Testis (tissue), 2 donors: Measurements from ENCODE around the gene ADD3.

Source experiments
- CTCF ChIP-seq, 3 experiments: fragments of 450-650 bp in 2 of 3; fragments of 200-600 bp in 1 of 3; sonication (generic) in 1 of 3; IDR thresholded peaks; one replicate each; pipeline ENCODE4 v1.5.1; 2016 to 2019; ENCODE audit warnings: antibody characterized with exemption in 3 of 3, mild to moderate bottlenecking in 2 of 3, moderate library complexity in 1 of 3
- POLR2A ChIP-seq: fragments of 450-650 bp; IDR thresholded peaks from one replicate; pipeline ENCODE4 v1.6.1; 2017; ENCODE audit warnings: antibody characterized with exemption, mild to moderate bottlenecking, moderate library complexity

- no peak for TF ChIP-seq POLR2A
- no peak for TF ChIP-seq CTCF (IDR thresholded peaks at IDR 0.05)
Observed at GRCh38 chr10:110006358-110007160, 1.2 kb upstream of the ADD3 start.
